HG02623 (cell line): ENCODE data around the gene AOC1.
"Not testable (repeated sequence)": the region's sequence is repeated elsewhere in the genome, so short reads cannot be mapped to it uniquely, and the experiment has no call there.

ENCODE experiments used
- ATAC-seq: cut with Tn5 transposase; IDR thresholded peaks from one replicate; pipeline ENCODE4 v1.9.1; 2021; ENCODE audit warnings: moderate library complexity; ENCODE audit not compliant: unreplicated experiment

The AOC1 gene, protein sequence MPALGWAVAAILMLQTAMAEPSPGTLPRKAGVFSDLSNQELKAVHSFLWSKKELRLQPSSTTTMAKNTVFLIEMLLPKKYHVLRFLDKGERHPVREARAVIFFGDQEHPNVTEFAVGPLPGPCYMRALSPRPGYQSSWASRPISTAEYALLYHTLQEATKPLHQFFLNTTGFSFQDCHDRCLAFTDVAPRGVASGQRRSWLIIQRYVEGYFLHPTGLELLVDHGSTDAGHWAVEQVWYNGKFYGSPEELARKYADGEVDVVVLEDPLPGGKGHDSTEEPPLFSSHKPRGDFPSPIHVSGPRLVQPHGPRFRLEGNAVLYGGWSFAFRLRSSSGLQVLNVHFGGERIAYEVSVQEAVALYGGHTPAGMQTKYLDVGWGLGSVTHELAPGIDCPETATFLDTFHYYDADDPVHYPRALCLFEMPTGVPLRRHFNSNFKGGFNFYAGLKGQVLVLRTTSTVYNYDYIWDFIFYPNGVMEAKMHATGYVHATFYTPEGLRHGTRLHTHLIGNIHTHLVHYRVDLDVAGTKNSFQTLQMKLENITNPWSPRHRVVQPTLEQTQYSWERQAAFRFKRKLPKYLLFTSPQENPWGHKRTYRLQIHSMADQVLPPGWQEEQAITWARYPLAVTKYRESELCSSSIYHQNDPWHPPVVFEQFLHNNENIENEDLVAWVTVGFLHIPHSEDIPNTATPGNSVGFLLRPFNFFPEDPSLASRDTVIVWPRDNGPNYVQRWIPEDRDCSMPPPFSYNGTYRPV

DNA sequence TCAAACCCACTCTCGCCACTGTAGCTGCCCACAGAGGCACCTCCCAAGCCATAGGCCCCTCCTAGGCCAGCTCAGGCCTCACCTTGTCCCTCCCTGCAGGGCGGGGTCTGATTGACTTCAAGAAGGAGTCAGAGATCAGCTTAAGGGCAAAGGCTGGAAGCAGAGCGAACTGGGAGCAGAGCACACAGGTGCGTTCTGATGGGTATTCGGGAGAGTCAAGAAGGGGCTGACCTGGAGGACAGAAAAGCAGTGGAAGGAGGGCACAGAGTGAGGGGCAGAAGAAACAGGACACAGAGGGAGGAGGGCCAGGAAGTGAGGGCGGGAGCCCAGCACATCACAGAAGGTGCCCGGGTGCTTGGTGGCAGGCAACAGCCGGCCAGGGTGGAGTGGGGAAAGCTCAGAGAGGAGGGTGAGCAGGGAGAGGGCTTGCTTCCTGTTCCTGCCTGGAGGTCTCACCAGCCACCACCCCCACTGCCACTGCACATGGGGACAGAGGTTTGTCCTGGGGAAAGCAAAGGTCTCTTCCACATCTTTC lies at the start of gene AOC1:
Gene AOC1, plus strand, starts transcription at position 147 of the 535 bp plus-strand sequence. CDS start 3,954 bp downstream, outside the sequence.
- ATAC-seq, result no peak

GRCh38 chr7:150803161-150803860 lies 49.0 kb upstream of the AOC1 start:
- ATAC-seq, result no peak

- ATAC-seq, result no peak
Measured at GRCh38 chr7:150804802-150805201, 47.5 kb upstream of the AOC1 start.

GRCh38 chr7:150805864-150806263 lies 46.5 kb upstream of the AOC1 start:
- ATAC-seq, result no peak

GRCh38 chr7:150806454-150806853 lies 45.9 kb upstream of the AOC1 start:
- no peak for ATAC-seq

GRCh38 chr7:150806863-150807262 lies 45.5 kb upstream of the AOC1 start:
- no peak for ATAC-seq

- not testable (repeated sequence) for ATAC-seq
Measured at GRCh38 chr7:150807616-150808438, 44.5 kb upstream of the AOC1 start.

- no peak for ATAC-seq
Measured at GRCh38 chr7:150814328-150815001, 37.9 kb upstream of the AOC1 start.

DNA sequence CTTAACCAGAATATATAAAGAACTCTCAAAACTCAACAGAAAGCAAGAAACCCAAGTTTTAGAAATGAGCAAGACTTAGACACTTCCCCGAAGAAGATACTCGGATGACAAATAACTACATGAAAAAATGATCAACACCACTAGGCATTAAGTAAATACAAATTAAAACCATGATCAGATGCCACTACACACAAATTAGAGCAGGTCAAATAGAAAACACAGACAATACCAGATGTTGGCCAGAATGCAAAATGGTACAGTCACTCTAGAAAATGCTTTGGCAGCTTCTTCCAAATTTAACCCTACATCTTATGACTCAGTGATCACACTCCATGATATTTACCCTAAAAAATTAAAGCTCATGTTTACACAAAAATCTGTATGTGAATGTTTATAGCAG lies 33.3 kb upstream of the AOC1 start:
- no peak for ATAC-seq

DNA sequence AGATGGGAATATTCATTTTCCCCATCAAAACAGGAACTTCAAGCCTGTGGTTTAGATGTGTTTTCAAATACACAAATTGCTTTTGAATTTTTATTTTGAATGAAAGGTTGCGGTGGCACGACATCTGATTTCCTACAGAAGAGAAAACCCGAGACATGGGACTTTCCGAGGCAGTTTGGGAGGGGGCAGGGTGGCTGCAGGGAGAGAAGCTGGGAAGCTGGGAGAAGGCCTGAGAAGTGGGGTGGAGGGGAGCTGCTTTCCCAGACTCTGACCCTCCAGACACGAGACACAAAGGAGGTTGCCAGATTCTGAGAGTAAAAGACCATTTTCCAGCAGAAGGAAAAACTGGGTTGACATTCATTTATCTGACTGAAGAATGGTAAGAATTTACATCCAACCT lies 32.2 kb upstream of the AOC1 start:
- ATAC-seq, result no peak

GRCh38 chr7:150820578-150821198 lies 31.6 kb upstream of the AOC1 start:
- no peak for ATAC-seq

DNA sequence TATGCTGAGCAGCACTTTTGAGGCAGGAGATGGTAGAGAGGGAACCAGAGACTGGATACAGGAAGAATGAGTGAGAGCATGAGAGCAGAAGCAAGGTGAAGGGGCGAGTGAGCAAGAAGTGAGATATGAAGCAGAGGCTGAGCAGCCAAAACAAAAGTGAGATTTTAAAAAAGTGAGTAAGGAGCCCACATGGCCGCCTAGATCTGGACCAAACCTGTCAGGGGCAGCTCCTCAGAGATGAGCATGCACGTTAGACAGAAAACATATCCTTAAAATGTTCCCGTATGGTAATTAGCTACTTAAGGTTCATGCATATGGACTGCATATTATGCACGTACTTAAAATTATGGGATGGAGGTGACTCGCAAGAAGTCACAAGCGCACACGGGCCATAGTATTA lies 29.3 kb upstream of the AOC1 start:
- no peak for ATAC-seq

DNA sequence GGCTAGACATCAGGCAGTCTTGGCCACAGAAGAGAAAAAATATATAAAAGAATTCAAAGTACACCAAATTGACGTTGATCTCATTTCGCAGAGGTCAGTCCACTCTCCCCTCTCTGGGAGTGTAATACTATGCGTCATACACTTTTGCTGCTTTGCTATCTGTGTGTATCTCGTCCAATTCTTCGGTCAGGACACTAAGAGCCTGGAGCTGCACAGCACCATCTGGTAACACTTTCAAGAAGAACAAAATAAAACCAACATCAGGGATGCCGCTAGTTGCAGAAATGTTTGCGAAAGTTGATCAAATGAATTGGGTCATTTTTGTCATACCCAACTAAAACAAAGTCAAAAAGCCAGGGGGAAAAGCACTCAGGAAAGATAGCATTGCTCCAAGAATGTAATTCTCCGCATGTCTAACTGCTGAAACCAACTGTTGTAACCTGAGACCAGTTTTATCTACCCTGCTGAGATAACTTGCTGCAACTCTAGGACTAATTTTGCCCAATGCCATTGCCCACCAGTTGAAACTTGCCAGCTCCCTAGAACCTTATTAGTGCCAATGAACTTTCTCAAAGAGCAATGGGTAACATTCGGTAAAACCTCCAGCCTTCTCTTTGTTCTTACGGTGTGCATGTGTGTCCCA lies 28.7 kb upstream of the AOC1 start:
- ATAC-seq, result no peak

DNA sequence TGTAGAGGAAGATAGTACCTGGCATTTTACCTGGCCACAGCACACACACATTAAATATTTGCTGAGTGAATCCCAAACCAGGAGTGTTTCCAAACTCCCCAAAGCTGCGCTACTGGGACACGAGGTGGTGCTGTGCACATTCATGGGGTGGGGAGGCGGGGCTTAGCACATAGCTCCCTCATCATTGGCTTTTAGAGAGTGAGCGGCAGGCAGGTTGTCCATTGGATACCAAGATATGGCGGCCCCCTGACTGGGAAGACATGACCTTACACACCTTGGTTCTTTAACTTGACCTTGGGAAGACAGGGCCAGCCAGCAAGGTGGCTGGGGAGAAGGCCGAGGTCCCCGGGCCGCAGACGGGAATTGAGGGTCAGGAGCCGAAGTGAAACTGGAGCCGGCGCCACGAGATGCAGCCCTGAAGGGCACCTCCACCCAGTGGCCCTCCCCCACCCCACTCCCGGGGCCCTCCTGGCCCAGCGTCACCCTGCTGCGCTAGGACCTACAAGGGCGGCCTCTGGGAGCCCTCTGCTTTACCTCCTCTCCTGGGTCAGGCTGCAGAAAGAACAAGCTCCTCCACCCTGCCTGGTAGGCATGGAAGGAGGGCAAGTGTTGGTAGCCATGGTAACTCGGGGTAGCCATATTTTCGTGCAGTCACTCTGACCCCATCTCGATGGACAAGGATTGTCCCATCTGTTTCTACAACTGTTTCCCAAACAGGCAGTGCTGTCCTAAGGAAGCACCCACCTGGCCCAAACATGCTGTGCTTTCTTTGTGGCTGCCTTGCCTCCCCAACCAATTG lies 27.7 kb upstream of the AOC1 start:
- no peak for ATAC-seq

DNA sequence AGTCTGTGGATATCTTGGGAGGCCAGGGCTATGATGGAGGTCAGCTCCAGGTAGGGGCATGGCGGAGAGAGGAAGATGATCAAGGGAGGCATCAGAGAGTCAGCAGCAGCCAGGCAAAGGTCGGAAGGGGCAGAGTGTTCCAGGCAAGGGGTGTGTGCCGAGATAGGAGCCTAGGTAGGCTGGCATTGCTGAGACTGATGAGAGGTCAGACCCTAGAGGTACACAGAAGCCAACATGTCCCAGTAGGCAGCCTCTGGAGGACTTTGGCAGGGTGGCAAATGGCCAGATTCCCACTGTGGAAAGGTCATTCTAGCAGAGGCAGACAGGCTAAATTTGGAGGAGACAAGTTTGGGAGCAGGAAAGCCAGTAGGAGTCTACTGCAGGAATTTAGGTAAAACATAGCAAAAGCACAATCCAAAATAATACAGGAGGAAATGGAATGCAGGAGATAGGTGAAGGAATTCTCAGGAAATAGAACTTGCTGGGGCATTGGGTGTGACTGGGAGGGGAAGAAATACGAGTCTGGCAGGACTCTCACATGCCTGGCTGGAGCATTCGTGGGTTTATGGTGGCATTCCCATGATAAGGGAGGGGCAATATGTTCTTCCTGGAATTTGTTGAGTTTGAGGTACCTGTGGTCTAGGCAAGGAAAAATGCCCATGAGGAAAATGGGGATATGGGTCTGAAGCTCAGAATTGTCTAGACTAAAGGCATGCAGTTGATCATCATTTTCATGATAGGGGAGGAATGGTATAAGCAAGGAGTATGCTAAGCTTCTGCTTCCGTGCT lies 26.1 kb upstream of the AOC1 start:
- no peak for ATAC-seq

DNA sequence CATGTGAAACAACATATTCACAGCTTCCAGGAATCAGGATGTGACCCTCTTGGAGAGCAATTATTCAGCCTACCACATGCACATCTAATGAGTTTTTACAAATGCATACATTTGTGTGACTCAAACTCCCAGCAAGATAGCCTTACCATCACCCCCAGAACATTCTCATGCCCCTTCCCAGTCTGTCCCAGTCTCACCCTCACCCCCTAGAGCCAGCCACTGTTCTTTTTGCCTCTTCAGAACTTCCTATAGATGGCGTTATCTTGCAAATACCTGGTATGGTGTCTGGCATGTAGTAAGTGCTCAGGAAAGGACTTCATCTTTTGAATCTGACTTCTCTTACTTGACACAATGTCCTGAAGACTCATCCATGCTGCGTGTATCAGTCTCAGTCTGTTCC lies 23.9 kb upstream of the AOC1 start:
- no peak for ATAC-seq

- no peak for ATAC-seq
Measured at GRCh38 chr7:150829426-150829825, 22.9 kb upstream of the AOC1 start.
